Panc1 (cell line): ENCODE data around the gene TPRX2. TPM values are rescaled to one million over a fixed set of nuclear protein-coding genes. Genes with fewer than 3 reads are reported as not detected.

Experiments used
- ATAC-seq: fragments of 200-7000 bp; cut with Tn5 transposase; 2 replicates; pipeline ENCODE4 v1.9.1; 2020; ENCODE audit warnings: mild to moderate bottlenecking, moderate library complexity
- BruUV-seq: library from RNA; stranded (reverse); fragments of 400-500 nt; replicated peaks from 2 replicates; lab custom pipeline; 2021; lab: Mats Ljungman, UMichigan
- CTCF ChIA-PET: fragments of 300-600 bp; sonication (Branson Sonifier 250); formaldehyde crosslinking; loops from one replicate; lab custom pipeline; 2022; ENCODE audit warnings: antibody characterized with exemption; lab: Charles Lee
- POLR2A ChIA-PET: fragments of 300-600 bp; sonication (Branson Sonifier 250); formaldehyde crosslinking; loops from one replicate; lab custom pipeline; 2022; ENCODE audit warnings: antibody characterized with exemption; lab: Charles Lee
- DNase-seq: peaks from one replicate; pipeline ENCODE4 v3.0.0-alpha.2; 2010; ENCODE audit warnings: low read depth, low spot score
- H3K27ac ChIP-seq: 2 replicates; pipeline ENCODE4 v1.5.1; 2011; ENCODE audit warnings: mild to moderate bottlenecking, low read length, inconsistent platforms
- H3K27me3 ChIP-seq: fragments of 200-500 bp; sonication (Bioruptor generic); 2 replicates; pipeline ENCODE4 v1.6.0; 2014; ENCODE audit warnings: low read length, inconsistent platforms; ENCODE audit not compliant: control insufficient read depth, insufficient read depth
- H3K36me3 ChIP-seq: fragments of 200-500 bp; sonication (Bioruptor generic); 2 replicates; pipeline ENCODE4 v1.5.1; 2014; ENCODE audit warnings: inconsistent platforms, mild to moderate bottlenecking, low read length, moderate library complexity; ENCODE audit not compliant: control insufficient read depth, insufficient read depth
- H3K4me1 ChIP-seq: 2 replicates; pipeline ENCODE4 v1.5.1; 2011; ENCODE audit warnings: inconsistent platforms, mild to moderate bottlenecking, low read length, moderate library complexity; ENCODE audit not compliant: control insufficient read depth, insufficient read depth
- H3K4me3 ChIP-seq, 2 experiments: 2 replicates each; pipeline ENCODE4 v1.5.1; 2011 to 2012; ENCODE audit warnings: low read depth in 2 of 2, low read length in 2 of 2, mild to moderate bottlenecking in 2 of 2, inconsistent platforms in 1 of 2, moderate library complexity in 1 of 2
- H3K9me3 ChIP-seq: fragments of 200-500 bp; sonication (Bioruptor generic); 2 replicates; pipeline ENCODE4 v1.5.1; 2014; ENCODE audit warnings: low read depth, mild to moderate bottlenecking, inconsistent platforms, low read length, moderate library complexity; ENCODE audit not compliant: control insufficient read depth, insufficient read depth
- POLR2AphosphoS5 ChIP-seq: IDR thresholded peaks from 2 replicates; pipeline ENCODE4 v1.6.1; 2012; ENCODE audit warnings: mild to moderate bottlenecking, low read depth, low read length, moderate library complexity
- SIN3A ChIP-seq: IDR thresholded peaks from 2 replicates; pipeline ENCODE4 v1.6.1; 2012; ENCODE audit warnings: low read depth, mild to moderate bottlenecking, low read length, moderate library complexity, borderline replicate concordance; ENCODE audit not compliant: insufficient read depth
- TCF7L2 ChIP-seq: IDR thresholded peaks from 2 replicates; pipeline ENCODE4 v1.6.1; 2011; ENCODE audit warnings: mild to moderate bottlenecking, low read depth, low read length, inconsistent platforms
- in situ Hi-C: cut with HindIII; loops from 2 replicates; pipeline ENCODE4 v1.10.0; 2016; ENCODE audit warnings: low sequenced_read_pairs, low pct_unique_long_range_greater_than_20kb
- intact Hi-C: fragments of 100-400 bp; cut with micrococcal nuclease; formaldehyde crosslinking; loops from one replicate; pipeline ENCODE4 v1.10.0; 2022; ENCODE audit not compliant: unreplicated experiment
- total RNA-seq: library from RNA; stranded (reverse); gene quantifications from one replicate; pipeline ENCODE4 v1.2.1, GENCODE V29; 2021; ENCODE audit not compliant: unreplicated experiment
- TF ChIP-seq, protein P1 (sequence below): fragments of 450-650 bp; IDR thresholded peaks from 2 replicates; pipeline ENCODE4 v1.5.1; 2017; ENCODE audit warnings: mild to moderate bottlenecking
- TF ChIP-seq, protein P2 (sequence below), 2 experiments: IDR thresholded peaks; 2 replicates each; pipeline ENCODE4 v1.6.1; 2011 to 2012; ENCODE audit warnings: low read depth in 2 of 2, control low read depth in 1 of 2, low read length in 1 of 2, mild to moderate bottlenecking in 1 of 2, moderate library complexity in 1 of 2; ENCODE audit not compliant: insufficient read depth in 1 of 2

The TPRX2 gene
- total RNA-seq, 1 experiment from 2014 or later = not detected

DNA sequence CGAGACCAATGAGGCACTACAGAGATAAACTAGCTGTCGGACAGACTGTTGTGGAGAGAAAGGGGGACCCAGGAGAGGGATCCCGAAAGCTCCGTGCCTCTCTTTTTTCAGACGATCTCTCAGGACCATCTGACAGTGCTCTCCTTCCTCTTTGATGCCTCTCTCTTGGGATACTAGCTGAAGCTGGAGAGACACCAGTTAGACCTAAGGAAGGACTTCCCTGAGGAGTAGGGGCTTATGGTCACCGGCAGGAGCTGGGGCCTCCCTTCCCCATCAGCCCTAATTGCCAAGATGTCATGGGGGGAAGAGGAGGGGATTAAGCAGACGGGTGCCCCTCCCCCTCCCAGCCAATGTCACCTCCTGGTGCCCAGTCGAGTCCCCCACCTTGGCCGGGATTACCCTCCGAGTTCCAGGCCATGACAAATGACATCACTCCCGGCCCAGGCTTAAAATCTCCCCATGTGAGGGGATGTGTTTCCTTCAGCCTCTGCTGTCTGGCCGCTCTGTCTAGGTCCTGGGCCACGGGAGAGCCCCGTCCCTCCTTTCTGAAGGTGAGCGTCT, 37.5 kb upstream of the TPRX2 start, which contains the start of gene CRX:
Gene CRX, plus strand, starts transcription at position 478 of the 561 bp plus-strand sequence. CDS start 12,507 bp downstream, outside the sequence.
- no peak for ATAC-seq
- no peak within 1 kb of the TSS for H3K27ac ChIP-seq
- no peaks in the 10 kb centered on the region for H3K9me3 ChIP-seq
- no peaks in the 10 kb centered on the region for H3K4me1 ChIP-seq
- intact Hi-C loops (no loop called here), in situ Hi-C loops (no loop called here)
- no peak within 1 kb of the TSS for H3K4me3 ChIP-seq
- no TSS peak for BruUV-seq
- ChIA-PET POLR2A (no interaction called here), CTCF (interaction anchor here (0.5 kb wide), 1 partner anchor 28 kb away, joined by 4 read pairs; no protein-coding TSS in a partner anchor)
- TF ChIP-seq, protein P1, sequence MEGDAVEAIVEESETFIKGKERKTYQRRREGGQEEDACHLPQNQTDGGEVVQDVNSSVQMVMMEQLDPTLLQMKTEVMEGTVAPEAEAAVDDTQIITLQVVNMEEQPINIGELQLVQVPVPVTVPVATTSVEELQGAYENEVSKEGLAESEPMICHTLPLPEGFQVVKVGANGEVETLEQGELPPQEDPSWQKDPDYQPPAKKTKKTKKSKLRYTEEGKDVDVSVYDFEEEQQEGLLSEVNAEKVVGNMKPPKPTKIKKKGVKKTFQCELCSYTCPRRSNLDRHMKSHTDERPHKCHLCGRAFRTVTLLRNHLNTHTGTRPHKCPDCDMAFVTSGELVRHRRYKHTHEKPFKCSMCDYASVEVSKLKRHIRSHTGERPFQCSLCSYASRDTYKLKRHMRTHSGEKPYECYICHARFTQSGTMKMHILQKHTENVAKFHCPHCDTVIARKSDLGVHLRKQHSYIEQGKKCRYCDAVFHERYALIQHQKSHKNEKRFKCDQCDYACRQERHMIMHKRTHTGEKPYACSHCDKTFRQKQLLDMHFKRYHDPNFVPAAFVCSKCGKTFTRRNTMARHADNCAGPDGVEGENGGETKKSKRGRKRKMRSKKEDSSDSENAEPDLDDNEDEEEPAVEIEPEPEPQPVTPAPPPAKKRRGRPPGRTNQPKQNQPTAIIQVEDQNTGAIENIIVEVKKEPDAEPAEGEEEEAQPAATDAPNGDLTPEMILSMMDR = no peak
- no peak for TF ChIP-seq POLR2AphosphoS5
- TF ChIP-seq SIN3A = no peak
- no peak for TF ChIP-seq TCF7L2
- TF ChIP-seq, protein P2, sequence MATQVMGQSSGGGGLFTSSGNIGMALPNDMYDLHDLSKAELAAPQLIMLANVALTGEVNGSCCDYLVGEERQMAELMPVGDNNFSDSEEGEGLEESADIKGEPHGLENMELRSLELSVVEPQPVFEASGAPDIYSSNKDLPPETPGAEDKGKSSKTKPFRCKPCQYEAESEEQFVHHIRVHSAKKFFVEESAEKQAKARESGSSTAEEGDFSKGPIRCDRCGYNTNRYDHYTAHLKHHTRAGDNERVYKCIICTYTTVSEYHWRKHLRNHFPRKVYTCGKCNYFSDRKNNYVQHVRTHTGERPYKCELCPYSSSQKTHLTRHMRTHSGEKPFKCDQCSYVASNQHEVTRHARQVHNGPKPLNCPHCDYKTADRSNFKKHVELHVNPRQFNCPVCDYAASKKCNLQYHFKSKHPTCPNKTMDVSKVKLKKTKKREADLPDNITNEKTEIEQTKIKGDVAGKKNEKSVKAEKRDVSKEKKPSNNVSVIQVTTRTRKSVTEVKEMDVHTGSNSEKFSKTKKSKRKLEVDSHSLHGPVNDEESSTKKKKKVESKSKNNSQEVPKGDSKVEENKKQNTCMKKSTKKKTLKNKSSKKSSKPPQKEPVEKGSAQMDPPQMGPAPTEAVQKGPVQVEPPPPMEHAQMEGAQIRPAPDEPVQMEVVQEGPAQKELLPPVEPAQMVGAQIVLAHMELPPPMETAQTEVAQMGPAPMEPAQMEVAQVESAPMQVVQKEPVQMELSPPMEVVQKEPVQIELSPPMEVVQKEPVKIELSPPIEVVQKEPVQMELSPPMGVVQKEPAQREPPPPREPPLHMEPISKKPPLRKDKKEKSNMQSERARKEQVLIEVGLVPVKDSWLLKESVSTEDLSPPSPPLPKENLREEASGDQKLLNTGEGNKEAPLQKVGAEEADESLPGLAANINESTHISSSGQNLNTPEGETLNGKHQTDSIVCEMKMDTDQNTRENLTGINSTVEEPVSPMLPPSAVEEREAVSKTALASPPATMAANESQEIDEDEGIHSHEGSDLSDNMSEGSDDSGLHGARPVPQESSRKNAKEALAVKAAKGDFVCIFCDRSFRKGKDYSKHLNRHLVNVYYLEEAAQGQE (IDR thresholded peaks at IDR 0.05; ENCODE audit: insufficient read depth in 1 of 2, low read depth in 2 of 2, low read length in 1 of 2) = no peak
- no peak for DNase-seq
- no peaks in the 10 kb centered on the region for H3K36me3 ChIP-seq
- no peaks in the 10 kb centered on the region for H3K27me3 ChIP-seq

DNA sequence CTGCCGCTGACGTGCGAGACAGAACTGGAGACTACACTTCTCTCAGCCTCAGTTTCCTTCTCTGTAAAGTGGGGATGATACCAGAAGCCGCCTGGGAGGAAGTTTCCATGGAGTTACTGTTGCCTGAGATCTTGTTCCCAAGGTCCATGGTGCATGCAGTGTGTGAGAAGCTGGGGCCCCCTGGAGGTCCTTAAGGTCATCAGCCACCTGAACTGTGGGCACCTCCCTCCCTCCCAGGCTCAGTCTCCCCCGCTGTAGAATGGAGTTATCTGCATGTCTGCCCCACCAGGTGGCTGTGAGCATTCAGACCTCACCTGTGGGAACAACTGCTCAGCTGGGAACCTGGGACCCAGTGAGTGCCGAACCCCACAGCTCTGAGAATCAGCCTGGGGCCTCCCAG, 34.6 kb upstream of the TPRX2 start:
- in situ Hi-C loops (no loop called here), intact Hi-C loops (no loop called here)
- ATAC-seq = no peak

More for the DNA sequence above, 34.6 kb upstream of the TPRX2 start:
- no TSS peak for BruUV-seq
- ChIA-PET CTCF (no interaction called here), POLR2A (no interaction called here)
- Histone ChIP-seq H3K9me3 (no peaks in the 10 kb centered on the region), H3K36me3 (no peaks in the 10 kb centered on the region), H3K27ac (no peak overlapping the region), H3K27me3 (no peaks in the 10 kb centered on the region), H3K4me3 (no peak overlapping the region), H3K4me1 (no peaks in the 10 kb centered on the region)
- no peak for DNase-seq
- TF ChIP-seq, protein P1 = no peak
- TF ChIP-seq SIN3A = no peak
- TF ChIP-seq POLR2AphosphoS5 = no peak
- TF ChIP-seq, protein P2 (IDR thresholded peaks at IDR 0.05; ENCODE audit: insufficient read depth in 1 of 2, low read depth in 2 of 2, low read length in 1 of 2) = no peak
- TF ChIP-seq TCF7L2 = no peak
